GM23338 (cell line): ENCODE measurements around the gene ZNF334.

Experiments used
- CREB1 ChIP-seq: fragments of 250-450 bp; sonication (Bioruptor Pico); IDR thresholded peaks from 2 replicates; pipeline ENCODE4 v1.5.0; 2020; ENCODE audit warnings: low read depth, mild to moderate bottlenecking, moderate library complexity
- EZH2 ChIP-seq: fragments of 200-600 bp; sonication (generic); IDR thresholded peaks from one replicate; pipeline ENCODE4 v1.8.0; 2017; ENCODE audit warnings: antibody characterized with exemption, mild to moderate bottlenecking, low read depth; ENCODE audit not compliant: unreplicated experiment
- EZH2phosphoT487 ChIP-seq: fragments of 200-600 bp; sonication (generic); IDR thresholded peaks from one replicate; pipeline ENCODE4 v1.8.1; 2018; ENCODE audit warnings: antibody characterized with exemption; ENCODE audit not compliant: unreplicated experiment
- ZNF114 ChIP-seq: fragments of 250-450 bp; sonication (Bioruptor Pico); IDR thresholded peaks from 2 replicates; pipeline ENCODE4 v1.5.0; 2020; ENCODE audit warnings: mild to moderate bottlenecking, moderate library complexity
- TF ChIP-seq, protein P1 (sequence below), 2 experiments: fragments of 200-600 bp in 1 of 2; sonication (generic) in 1 of 2; conservative IDR thresholded peaks; 2 replicates each; pipeline versions ENCODE4 v1.5.1 to v1.6.1; 2016 to 2017; ENCODE audit warnings: antibody characterized with exemption in 2 of 2, low read depth in 2 of 2, mild to moderate bottlenecking in 2 of 2, moderate library complexity in 1 of 2

DNA sequence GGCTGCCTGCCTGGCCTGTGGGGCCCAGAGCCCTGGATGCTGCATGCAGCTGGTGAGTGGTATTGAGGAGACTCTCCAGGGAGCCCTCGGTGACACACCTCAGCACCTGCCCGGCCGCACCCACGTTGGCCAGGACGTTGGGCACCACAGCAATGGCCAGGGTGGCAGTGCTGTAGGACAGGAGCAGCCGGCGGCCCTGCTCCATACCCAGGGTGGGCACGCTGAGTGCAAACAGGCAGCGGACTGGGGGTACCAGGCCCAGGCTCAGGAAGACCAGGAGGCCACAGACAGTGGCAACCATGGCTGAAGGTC lies 32.4 kb upstream of the ZNF334 start:
- TF ChIP-seq, protein P1, sequence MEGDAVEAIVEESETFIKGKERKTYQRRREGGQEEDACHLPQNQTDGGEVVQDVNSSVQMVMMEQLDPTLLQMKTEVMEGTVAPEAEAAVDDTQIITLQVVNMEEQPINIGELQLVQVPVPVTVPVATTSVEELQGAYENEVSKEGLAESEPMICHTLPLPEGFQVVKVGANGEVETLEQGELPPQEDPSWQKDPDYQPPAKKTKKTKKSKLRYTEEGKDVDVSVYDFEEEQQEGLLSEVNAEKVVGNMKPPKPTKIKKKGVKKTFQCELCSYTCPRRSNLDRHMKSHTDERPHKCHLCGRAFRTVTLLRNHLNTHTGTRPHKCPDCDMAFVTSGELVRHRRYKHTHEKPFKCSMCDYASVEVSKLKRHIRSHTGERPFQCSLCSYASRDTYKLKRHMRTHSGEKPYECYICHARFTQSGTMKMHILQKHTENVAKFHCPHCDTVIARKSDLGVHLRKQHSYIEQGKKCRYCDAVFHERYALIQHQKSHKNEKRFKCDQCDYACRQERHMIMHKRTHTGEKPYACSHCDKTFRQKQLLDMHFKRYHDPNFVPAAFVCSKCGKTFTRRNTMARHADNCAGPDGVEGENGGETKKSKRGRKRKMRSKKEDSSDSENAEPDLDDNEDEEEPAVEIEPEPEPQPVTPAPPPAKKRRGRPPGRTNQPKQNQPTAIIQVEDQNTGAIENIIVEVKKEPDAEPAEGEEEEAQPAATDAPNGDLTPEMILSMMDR (conservative IDR thresholded peaks at IDR 0.05; ENCODE audit: low read depth in 2 of 2) = no peak
- TF ChIP-seq EZH2phosphoT487 (no peak), EZH2 (no peak), ZNF114 (CRISPR knock-in tag) (no peak), CREB1 (CRISPR knock-in tag) (no peak)
